ENCODE data around the gene ZNF414. TPM values are rescaled to one million over a fixed set of nuclear protein-coding genes. Genes with fewer than 3 reads are reported as not detected.

The ZNF414 gene
- total and polyA plus RNA-seq, 10 of the 15 experiments (the other 5 are each of a cell fraction or from before 2014, with no cell fraction given): 0.16 to 23.7 (median 5.3) TPM; not detected in 1

GRCh38 chr19:8558325-8558724 lies 44.4 kb upstream of the ZNF414 start:
- no peak overlapping the region for H3K4me2 ChIP-seq (ENCODE audit: control insufficient read depth, insufficient read depth)
- 33% methylated on average over 2 of the region's 2 CpGs for WGBS (ENCODE audit: insufficient coverage, insufficient replicate concordance, low lambda C conversion rate, missing lambda C conversion rate)
- H3K79me2 ChIP-seq (ENCODE audit: control insufficient read depth, insufficient read depth, low read length): no peaks in the 10 kb centered on the region
- RAD21 ChIA-PET (ENCODE audit: unreplicated experiment): no interaction called here
- no peaks in the 10 kb centered on the region for H4K20me1 ChIP-seq (ENCODE audit: control insufficient read depth, insufficient read depth)
- no TSS peak for BruUV-seq (replicated peaks)
- no peaks in the 10 kb centered on the region for H3K27me3 ChIP-seq (replicated peaks in 1 of 2; ENCODE audit: control insufficient read depth in 2 of 2, insufficient read depth in 2 of 2, low read length in 1 of 2)
- TF ChIP-seq JUNB (IDR thresholded peaks at IDR 0.05): no peak
- TF ChIP-seq CREB1 (IDR thresholded peaks at IDR 0.05; ENCODE audit: low read depth): no peak
- no peak for TF ChIP-seq CBFB (IDR thresholded peaks at IDR 0.05; ENCODE audit: low read depth)
- no peak for TF ChIP-seq E4F1 (IDR thresholded peaks at IDR 0.05; ENCODE audit: borderline replicate concordance, partially characterized antibody)
- no peak for TF ChIP-seq SUPT20H (IDR thresholded peaks at IDR 0.05; ENCODE audit: borderline replicate concordance, control insufficient read depth, low read depth, low read length)
- no peak for TF ChIP-seq RB1 (IDR thresholded peaks at IDR 0.05; ENCODE audit: borderline replicate concordance)
- no peak for TF ChIP-seq RFX5 (IDR thresholded peaks at IDR 0.05; ENCODE audit: low read depth, low read length)
- TF ChIP-seq CBX5 (IDR thresholded peaks at IDR 0.05; ENCODE audit: low read depth): no peak
- TF ChIP-seq ZNF384 (IDR thresholded peaks at IDR 0.05; ENCODE audit: borderline replicate concordance, low read depth, low read length): no peak
- no peak for TF ChIP-seq SMARCA5 (IDR thresholded peaks at IDR 0.05)
- no peak for TF ChIP-seq E2F4 (IDR thresholded peaks at IDR 0.05; ENCODE audit: low read depth, low read length)
- TF ChIP-seq TCF7 (IDR thresholded peaks at IDR 0.05; ENCODE audit: borderline replicate concordance): no peak
- no peak for TF ChIP-seq EZH2 (IDR thresholded peaks at IDR 0.05; ENCODE audit: borderline replicate concordance, control insufficient read depth, low read depth, low read length)
- TF ChIP-seq IRF3 (IDR thresholded peaks at IDR 0.05): no peak
- TF ChIP-seq PBX3 (IDR thresholded peaks at IDR 0.05; ENCODE audit: insufficient replicate concordance, low read depth, low read length): no peak
- H3K27ac ChIP-seq (ENCODE audit: control insufficient read depth, insufficient read depth): no peak overlapping the region
- no peaks in the 10 kb centered on the region for H3K4me1 ChIP-seq (ENCODE audit: control insufficient read depth, insufficient read depth, low read length)
- in situ Hi-C loops (cut with MboI) (no loop called here), intact Hi-C loops (cut with micrococcal nuclease; ENCODE audit: unreplicated experiment) (no loop called here)
- H3K9me3 ChIP-seq (replicated peaks; ENCODE audit: control insufficient read depth, insufficient read depth, low read length): no peaks in the 10 kb centered on the region
- ATAC-seq (no peak), FAIRE-seq (no peak), DNase-seq (ENCODE audit: low read depth, low spot score) (no peak)
- H3K36me3 ChIP-seq (ENCODE audit: control insufficient read depth in 2 of 2, insufficient read depth in 2 of 2, low read length in 1 of 2): no peaks in the 10 kb centered on the region; a peak in 2 of 4 replicates
- POLR2A ChIA-PET: no interaction called here
- H2AFZ ChIP-seq (ENCODE audit: control insufficient read depth, low read depth, low read length): no peak overlapping the region
- H3K9ac ChIP-seq (ENCODE audit: control insufficient read depth, insufficient read depth, low read length): no peak overlapping the region
- no peak overlapping the region for H3K4me3 ChIP-seq
- CTCF ChIA-PET: interaction anchor here (2.6 kb wide), 1 partner anchor 20 kb away, joined by 16 read pairs; the partner anchor contains the start of gene MYO1F
- SMC1A ChIA-PET (ENCODE audit: uncharacterized antibody, unreplicated experiment): no interaction called here

Data from GM12878 (cell line).